ENCODE measurements around the gene KDM1A.
"Not testable (repeated sequence)": the region's sequence is repeated elsewhere in the genome, so short reads cannot be mapped to it uniquely, and the experiment has no call there.

KDM1A gene

DNA sequence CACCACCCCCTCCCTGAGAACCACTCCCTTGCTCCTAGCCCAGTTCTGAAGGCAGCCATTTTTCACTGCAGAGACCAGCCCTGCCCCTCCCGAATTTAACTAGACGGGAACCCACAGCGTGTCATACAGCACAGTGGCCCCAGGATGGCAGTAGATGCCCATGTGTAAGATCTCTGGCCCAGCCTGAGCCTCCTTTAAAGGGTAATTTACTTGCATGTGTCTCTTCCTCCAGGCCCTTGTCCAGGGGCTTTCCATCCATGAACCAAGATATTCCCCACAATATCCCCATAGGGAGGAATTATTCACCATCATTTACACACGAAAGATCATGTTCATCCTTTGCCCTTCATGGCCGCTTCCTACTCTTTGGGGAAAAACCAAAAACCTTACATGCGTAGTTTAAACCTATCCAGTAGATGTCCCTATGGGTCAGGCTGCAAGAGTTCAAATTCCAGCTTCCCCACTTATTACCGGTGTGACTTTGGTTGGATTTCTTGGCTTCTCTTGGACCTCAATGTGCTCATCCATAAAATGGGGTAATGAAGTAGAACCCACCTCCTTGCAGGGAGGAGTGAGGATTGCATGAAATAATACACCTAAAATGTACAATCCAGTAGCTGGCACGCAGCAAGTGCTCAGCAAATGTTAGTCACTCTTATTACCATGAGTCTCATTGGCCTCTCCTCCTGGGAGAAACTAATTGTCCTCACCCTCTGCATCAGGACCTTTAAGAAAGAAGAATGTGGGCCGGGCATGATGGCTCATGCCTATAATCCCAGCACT, 42.6 kb upstream of the KDM1A start:
- TF ChIP-seq ZFX (IDR thresholded peaks at IDR 0.05; ENCODE audit: borderline replicate concordance), result no peak
- TF ChIP-seq, protein P1, sequence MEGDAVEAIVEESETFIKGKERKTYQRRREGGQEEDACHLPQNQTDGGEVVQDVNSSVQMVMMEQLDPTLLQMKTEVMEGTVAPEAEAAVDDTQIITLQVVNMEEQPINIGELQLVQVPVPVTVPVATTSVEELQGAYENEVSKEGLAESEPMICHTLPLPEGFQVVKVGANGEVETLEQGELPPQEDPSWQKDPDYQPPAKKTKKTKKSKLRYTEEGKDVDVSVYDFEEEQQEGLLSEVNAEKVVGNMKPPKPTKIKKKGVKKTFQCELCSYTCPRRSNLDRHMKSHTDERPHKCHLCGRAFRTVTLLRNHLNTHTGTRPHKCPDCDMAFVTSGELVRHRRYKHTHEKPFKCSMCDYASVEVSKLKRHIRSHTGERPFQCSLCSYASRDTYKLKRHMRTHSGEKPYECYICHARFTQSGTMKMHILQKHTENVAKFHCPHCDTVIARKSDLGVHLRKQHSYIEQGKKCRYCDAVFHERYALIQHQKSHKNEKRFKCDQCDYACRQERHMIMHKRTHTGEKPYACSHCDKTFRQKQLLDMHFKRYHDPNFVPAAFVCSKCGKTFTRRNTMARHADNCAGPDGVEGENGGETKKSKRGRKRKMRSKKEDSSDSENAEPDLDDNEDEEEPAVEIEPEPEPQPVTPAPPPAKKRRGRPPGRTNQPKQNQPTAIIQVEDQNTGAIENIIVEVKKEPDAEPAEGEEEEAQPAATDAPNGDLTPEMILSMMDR (IDR thresholded peaks at IDR 0.05), result peak; percentile 85
- H3K27ac ChIP-seq, result no peak overlapping the region

- TF ChIP-seq, protein P1 (IDR thresholded peaks at IDR 0.05), result no peak
- TF ChIP-seq ZFX (IDR thresholded peaks at IDR 0.05; ENCODE audit: borderline replicate concordance), result no peak
- H3K27ac ChIP-seq, result no peak overlapping the region
Observed at GRCh38 chr1:22978299-22978698, 41.0 kb upstream of the KDM1A start.

DNA sequence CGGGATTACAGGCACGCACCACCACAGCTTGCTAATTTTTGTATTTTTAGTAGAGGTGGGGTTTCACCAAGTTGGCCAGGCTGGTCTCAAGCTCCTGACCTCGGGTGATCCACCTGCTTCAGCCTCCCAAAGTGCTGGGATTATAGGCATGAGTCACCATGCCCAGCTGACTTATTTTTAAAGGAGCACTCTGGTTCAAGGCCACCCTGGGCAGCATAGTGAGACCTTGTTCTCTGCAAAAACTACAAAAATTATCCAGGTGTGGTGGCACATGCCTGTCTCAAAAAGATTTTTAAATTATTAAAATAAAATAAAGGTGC, 38.8 kb upstream of the KDM1A start:
- not testable (repeated sequence) for H3K27ac ChIP-seq

GRCh38 chr1:22983944-22984343, 35.3 kb upstream of the KDM1A start:
- no peak overlapping the region for H3K27ac ChIP-seq
- TF ChIP-seq, protein P1 (IDR thresholded peaks at IDR 0.05), result no peak
- TF ChIP-seq ZFX (IDR thresholded peaks at IDR 0.05; ENCODE audit: borderline replicate concordance), result no peak

- H3K27ac ChIP-seq, result not testable (repeated sequence)
Observed at GRCh38 chr1:22992384-22992783, 26.9 kb upstream of the KDM1A start.

DNA sequence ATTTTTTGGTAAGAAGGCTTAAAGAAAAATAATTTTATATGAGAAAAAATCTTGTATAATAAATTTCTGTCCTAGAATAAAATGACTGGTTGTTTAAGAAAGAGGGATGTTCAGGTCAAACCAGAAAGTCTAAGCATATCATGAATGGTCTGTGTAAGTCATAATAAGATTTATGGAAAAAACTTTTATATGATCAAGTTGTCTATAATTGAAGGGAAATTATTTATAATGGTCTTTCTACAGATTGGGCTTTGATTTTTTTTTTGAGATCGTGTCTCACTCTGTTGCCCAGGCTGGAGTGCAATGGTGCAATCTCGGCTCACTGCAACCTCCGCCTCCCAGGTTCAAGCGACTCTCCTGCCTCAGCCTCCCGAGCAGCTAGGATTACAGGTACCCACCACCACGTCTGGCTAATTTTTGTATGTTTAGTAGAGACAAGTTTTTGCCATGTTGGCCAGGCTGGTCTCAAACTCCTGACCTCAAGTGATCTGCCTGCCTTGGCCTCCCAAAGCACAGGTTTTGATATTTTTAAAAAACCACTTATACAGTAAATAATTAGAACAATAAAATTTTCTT, 26.0 kb upstream of the KDM1A start:
- not testable (repeated sequence) for H3K27ac ChIP-seq

- no peak for TF ChIP-seq ZFX (IDR thresholded peaks at IDR 0.05; ENCODE audit: borderline replicate concordance)
- TF ChIP-seq, protein P1 (IDR thresholded peaks at IDR 0.05), result no peak
- H3K27ac ChIP-seq, result no peak overlapping the region
Observed at GRCh38 chr1:22995774-22996173, 23.5 kb upstream of the KDM1A start.

DNA sequence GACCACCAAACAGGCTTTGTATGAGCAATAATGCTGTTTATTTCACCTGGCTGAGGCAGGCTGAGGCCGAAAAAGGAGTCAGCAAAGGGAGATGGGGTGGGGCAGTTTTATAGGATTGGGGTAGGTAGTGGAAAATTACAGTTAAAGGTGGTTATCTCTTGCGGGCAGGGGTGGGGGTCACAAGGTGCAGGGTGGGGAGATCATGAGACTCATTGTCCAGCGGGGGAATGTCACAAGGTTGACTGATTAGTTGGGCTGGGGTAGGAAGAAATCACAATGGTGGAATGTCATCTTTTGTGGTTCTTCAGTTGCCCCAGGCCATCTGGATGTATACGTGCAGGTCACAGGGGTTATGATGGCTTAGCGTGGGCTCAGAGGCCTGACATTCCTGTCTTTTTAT, 21.7 kb upstream of the KDM1A start:
- H3K27ac ChIP-seq, result not testable (repeated sequence)

- not testable (repeated sequence) for H3K27ac ChIP-seq
Observed at GRCh38 chr1:23000133-23000532, 19.1 kb upstream of the KDM1A start.

- not testable (repeated sequence) for H3K27ac ChIP-seq
Observed at GRCh38 chr1:23002218-23002617, 17.1 kb upstream of the KDM1A start.

DNA sequence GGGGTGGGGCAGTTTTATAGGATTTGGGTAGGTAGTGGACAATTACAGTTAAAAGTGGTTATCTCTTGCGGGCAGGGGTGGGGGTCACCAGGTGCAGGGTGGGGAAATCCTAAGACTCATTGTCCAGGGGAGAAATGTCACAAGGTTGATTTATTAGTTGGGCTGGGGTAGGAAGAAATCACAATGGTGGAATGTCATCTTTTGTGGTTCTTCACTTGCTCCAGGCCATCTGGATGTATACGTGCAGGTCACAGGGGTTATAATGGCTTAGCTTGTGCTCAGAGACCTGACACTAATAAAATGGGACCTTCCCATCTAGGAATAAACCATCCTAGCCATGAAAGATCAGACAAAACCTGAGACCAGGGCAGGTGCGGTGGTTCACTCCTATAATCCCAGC, 15.2 kb upstream of the KDM1A start:
- H3K27ac ChIP-seq, result no peak overlapping the region
- TF ChIP-seq, protein P1 (IDR thresholded peaks at IDR 0.05), result no peak
- TF ChIP-seq ZFX (IDR thresholded peaks at IDR 0.05; ENCODE audit: borderline replicate concordance), result no peak

DNA sequence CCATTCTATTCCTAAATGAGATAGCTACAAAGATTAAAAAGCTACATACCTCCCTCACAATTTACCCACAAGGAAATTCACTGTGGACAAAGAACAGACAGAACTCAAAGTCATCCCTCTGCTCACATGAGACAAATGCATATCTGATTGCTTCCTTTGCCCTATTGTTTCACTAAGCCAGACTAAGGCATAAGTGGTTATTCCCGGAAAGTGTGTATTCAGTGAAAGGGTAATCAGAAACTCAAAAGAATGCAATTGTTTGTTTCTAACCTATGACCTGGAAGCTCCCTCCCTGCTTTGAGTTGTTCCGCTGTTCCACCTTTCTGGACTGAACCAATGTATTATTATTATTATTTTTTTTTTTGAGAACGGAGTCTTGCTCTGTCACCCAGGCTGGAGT, 14.5 kb upstream of the KDM1A start:
- H3K27ac ChIP-seq, result not testable (repeated sequence)
